Measurements from ENCODE around the gene TBCC. TPM values are rescaled to one million over a fixed set of nuclear protein-coding genes. Genes with fewer than 3 reads are reported as not detected.
"Not testable (repeated sequence)": the region's sequence is repeated elsewhere in the genome, so short reads cannot be mapped to it uniquely, and the experiment has no call there.

Gene TBCC
- 44.7 and 50.0 TPM in 2 replicates for total RNA-seq (2014; rRNA removed; shearing (Covaris generic))

- DNase-seq (ENCODE audit: low spot score), result peak; percentile 95
Observed at GRCh38 chr6:42745640-42746462, at the start of gene TBCC. TSS of gene TBCC (minus strand) at chr6:42746103. CDS start at chr6:42746073, 30 bp downstream.

- DNase-seq (ENCODE audit: low spot score), result no peak
Observed at GRCh38 chr6:42795651-42796050, 49.7 kb upstream of the TBCC start.

- DNase-seq (ENCODE audit: low spot score), result no peak
Observed at GRCh38 chr6:42791706-42792320, 45.9 kb upstream of the TBCC start.

GRCh38 chr6:42790549-42791181 is 44.8 kb upstream of the TBCC start:
- DNase-seq (ENCODE audit: low spot score), result no peak

- DNase-seq (ENCODE audit: low spot score), result no peak
Observed at GRCh38 chr6:42788671-42789070, 42.8 kb upstream of the TBCC start.

- DNase-seq (ENCODE audit: low spot score), result no peak
Observed at GRCh38 chr6:42787063-42787472, 41.2 kb upstream of the TBCC start.

- no peak for DNase-seq (ENCODE audit: low spot score)
Observed at GRCh38 chr6:42786525-42786985, 40.7 kb upstream of the TBCC start.

GRCh38 chr6:42784717-42785498 is 39.0 kb upstream of the TBCC start:
- no peak for DNase-seq (ENCODE audit: low spot score)

GRCh38 chr6:42783876-42784642 is 38.2 kb upstream of the TBCC start:
- DNase-seq (ENCODE audit: low spot score), result no peak

- DNase-seq (ENCODE audit: low spot score), result peak; percentile 37
Observed at GRCh38 chr6:42783177-42783875, 37.4 kb upstream of the TBCC start.

- peak; percentile 72 for DNase-seq (ENCODE audit: low spot score)
Observed at GRCh38 chr6:42782689-42783176, 36.8 kb upstream of the TBCC start.

GRCh38 chr6:42781796-42782688 is 36.1 kb upstream of the TBCC start, which contains the start of gene BICRAL:
TSS of gene BICRAL (plus strand) at chr6:42782052. CDS start at chr6:42822023, 39,971 bp downstream.
- peak; percentile 64 for DNase-seq (ENCODE audit: low spot score)

- DNase-seq (ENCODE audit: low spot score), result no peak
Observed at GRCh38 chr6:42781546-42781795, 35.6 kb upstream of the TBCC start.

- DNase-seq (ENCODE audit: low spot score), result no peak
Observed at GRCh38 chr6:42779521-42779920, 33.6 kb upstream of the TBCC start.

- DNase-seq (ENCODE audit: low spot score), result no peak
Observed at GRCh38 chr6:42778122-42778521, 32.2 kb upstream of the TBCC start.

GRCh38 chr6:42777126-42777822 is 31.4 kb upstream of the TBCC start:
- DNase-seq (ENCODE audit: low spot score), result no peak

- DNase-seq (ENCODE audit: low spot score), result not testable (repeated sequence)
Observed at GRCh38 chr6:42774821-42775487, 29.1 kb upstream of the TBCC start.

GRCh38 chr6:42774201-42774600 is 28.3 kb upstream of the TBCC start:
- no peak for DNase-seq (ENCODE audit: low spot score)

Measured in A172 (cell line).